Fibroblast of peridontal ligament (primary cell): ENCODE measurements around the gene YARS1.

Source experiments
- DNase-seq: peaks from one replicate; pipeline ENCODE4 v3.0.0-alpha.2; 2010; ENCODE audit errors: extremely low read depth

The YARS1 gene

GRCh38 chr1:32744071-32744425 lies 73.1 kb downstream of the YARS1 start:
- DNase-seq = no peak

GRCh38 chr1:32743380-32744070 lies 73.6 kb downstream of the YARS1 start:
- no peak for DNase-seq

GRCh38 chr1:32742956-32743355 lies 74.2 kb downstream of the YARS1 start:
- DNase-seq = no peak

GRCh38 chr1:32742199-32742947 lies 74.8 kb downstream of the YARS1 start:
- DNase-seq = no peak

GRCh38 chr1:32741413-32742198 lies 75.6 kb downstream of the YARS1 start:
- no peak for DNase-seq

- DNase-seq = no peak
These were observed 76.1 kb downstream of the YARS1 start for GRCh38 chr1:32741059-32741412.

GRCh38 chr1:32736812-32737791 lies 80.1 kb downstream of the YARS1 start:
- no peak for DNase-seq

- DNase-seq = no peak
These were observed 83.4 kb downstream of the YARS1 start for GRCh38 chr1:32733582-32734321.

GRCh38 chr1:32729254-32730046 lies 87.7 kb downstream of the YARS1 start:
- no peak for DNase-seq

GRCh38 chr1:32728413-32729077 lies 88.6 kb downstream of the YARS1 start:
- DNase-seq = no peak

- no peak for DNase-seq
These were observed 89.3 kb downstream of the YARS1 start for GRCh38 chr1:32727876-32728275.

- no peak for DNase-seq
These were observed 91.6 kb downstream of the YARS1 start for GRCh38 chr1:32725615-32725982.
